AG09309 (cell line): Measurements from ENCODE around the gene PCBP3.
"Not testable (repeated sequence)": the region's sequence is repeated elsewhere in the genome, so short reads cannot be mapped to it uniquely, and the experiment has no call there.

Experiments used
- DNase-seq: peaks from one replicate; pipeline ENCODE4 v3.0.0-alpha.2; 2010; ENCODE audit warnings: low read depth
- H3K4me3 ChIP-seq: 2 replicates; pipeline ENCODE4 v1.5.1; 2011; ENCODE audit warnings: mild to moderate bottlenecking, low read depth, low read length, moderate library complexity; ENCODE audit not compliant: control insufficient read depth
- TF ChIP-seq, protein P1 (sequence below): IDR thresholded peaks from 2 replicates; pipeline ENCODE4 v1.5.1; 2011; ENCODE audit warnings: mild to moderate bottlenecking, low read depth, low read length, inconsistent platforms; ENCODE audit not compliant: insufficient read depth, control insufficient read depth; ENCODE audit errors: missing control alignments

Gene PCBP3

DNA sequence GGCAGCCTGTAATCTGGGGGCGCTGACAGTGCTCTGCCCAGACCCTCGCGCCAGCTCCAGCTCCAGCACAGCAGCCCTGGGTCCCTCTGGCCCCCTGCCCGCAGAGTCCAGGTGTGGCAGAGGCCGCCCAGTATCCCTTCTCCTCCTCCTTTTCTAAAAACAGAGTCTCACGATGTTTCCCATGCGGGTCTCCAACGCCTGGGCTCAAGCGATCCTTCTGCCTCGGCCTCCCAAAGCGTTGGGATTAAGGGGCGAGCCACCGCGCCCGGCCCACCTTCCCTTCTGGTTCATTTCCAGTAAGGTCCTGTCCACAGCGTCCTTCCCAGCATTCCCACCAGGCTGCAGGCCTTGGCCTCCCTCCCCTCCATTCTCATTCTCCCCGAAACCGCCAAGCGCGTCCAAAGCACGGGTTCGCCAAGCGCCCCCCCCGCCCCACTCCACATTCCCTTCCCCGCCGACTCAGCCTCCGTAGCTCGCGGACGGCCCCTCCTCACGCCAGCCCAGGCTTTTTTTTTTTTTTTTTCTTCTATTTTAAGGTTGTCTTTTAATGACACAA is 2.0 kb upstream of the PCBP3 start:
- DNase-seq: no peak
- H3K4me3 ChIP-seq: no peak overlapping the region
- TF ChIP-seq, protein P1, sequence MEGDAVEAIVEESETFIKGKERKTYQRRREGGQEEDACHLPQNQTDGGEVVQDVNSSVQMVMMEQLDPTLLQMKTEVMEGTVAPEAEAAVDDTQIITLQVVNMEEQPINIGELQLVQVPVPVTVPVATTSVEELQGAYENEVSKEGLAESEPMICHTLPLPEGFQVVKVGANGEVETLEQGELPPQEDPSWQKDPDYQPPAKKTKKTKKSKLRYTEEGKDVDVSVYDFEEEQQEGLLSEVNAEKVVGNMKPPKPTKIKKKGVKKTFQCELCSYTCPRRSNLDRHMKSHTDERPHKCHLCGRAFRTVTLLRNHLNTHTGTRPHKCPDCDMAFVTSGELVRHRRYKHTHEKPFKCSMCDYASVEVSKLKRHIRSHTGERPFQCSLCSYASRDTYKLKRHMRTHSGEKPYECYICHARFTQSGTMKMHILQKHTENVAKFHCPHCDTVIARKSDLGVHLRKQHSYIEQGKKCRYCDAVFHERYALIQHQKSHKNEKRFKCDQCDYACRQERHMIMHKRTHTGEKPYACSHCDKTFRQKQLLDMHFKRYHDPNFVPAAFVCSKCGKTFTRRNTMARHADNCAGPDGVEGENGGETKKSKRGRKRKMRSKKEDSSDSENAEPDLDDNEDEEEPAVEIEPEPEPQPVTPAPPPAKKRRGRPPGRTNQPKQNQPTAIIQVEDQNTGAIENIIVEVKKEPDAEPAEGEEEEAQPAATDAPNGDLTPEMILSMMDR: no peak

DNA sequence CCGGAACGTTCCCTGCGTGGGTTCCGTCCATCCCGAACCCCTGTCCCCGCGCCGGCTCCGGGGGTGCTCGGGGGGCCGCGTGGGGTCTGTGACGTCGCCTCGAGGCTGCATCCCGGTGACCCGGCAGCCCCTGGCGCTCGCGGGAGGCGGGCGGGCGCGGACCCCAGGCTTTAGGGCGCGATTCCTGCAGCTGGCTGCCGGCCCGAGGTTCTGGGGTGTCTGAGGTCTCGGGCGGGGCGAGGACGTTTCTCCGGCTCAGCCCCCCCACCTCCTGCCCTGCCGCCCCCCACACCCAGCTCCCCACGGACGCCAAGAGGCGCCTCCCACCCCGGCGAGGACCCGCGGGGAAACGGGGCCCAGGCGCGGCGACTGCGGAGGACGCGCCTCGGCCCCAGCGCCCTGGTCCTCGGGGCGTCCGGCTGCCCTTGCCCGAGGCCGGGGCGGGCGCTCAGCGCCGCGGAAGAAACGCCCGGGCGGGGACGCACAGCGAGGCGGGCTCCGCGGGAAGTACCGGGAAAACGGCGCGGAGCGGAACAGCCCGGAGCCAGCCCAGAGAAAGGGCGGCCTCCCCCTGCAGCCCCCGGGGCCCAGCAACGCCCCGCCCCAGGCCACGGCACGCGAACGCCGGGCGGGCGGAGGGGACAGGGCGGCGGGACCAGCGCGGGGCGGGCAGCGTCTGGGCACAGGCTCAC is 1.3 kb upstream of the PCBP3 start:
- no peak overlapping the region for H3K4me3 ChIP-seq
- DNase-seq: no peak
- TF ChIP-seq, protein P1: no peak

- DNase-seq: no peak
- peak overlapping the region; percentile 33 for H3K4me3 ChIP-seq
- TF ChIP-seq, protein P1: no peak
These were observed 749 bp downstream of the PCBP3 start for GRCh38 chr21:45644041-45644906.

DNA sequence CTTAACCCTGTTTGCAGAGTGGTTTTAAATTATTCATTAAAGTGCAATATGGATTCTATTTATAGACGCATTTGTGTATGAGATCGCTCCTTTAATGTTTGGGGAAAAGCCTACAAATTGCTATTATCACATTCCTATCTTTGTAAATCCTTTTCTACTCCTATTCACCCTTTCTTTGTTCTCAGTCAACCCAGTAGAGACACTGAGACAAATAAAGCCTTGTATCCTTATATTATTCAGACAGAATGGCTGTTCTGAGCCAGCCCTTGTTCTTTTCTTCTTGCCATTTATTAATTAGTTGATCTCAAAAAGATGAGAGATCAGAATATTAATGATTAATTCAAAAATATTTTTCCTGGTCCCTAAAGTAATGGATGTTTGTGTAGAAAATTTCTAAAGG is 8.4 kb downstream of the PCBP3 start:
- DNase-seq: no peak
- TF ChIP-seq, protein P1: no peak
- H3K4me3 ChIP-seq: no peak overlapping the region

GRCh38 chr21:45655124-45655523 is 11.6 kb downstream of the PCBP3 start:
- TF ChIP-seq, protein P1: no peak
- DNase-seq: peak; percentile 37
- no peak overlapping the region for H3K4me3 ChIP-seq

- DNase-seq, H3K4me3 ChIP-seq: not testable (repeated sequence)
These were observed 12.6 kb downstream of the PCBP3 start for GRCh38 chr21:45656114-45656513.

- DNase-seq, H3K4me3 ChIP-seq: not testable (repeated sequence)
These were observed 18.5 kb downstream of the PCBP3 start for GRCh38 chr21:45661913-45662622.

DNA sequence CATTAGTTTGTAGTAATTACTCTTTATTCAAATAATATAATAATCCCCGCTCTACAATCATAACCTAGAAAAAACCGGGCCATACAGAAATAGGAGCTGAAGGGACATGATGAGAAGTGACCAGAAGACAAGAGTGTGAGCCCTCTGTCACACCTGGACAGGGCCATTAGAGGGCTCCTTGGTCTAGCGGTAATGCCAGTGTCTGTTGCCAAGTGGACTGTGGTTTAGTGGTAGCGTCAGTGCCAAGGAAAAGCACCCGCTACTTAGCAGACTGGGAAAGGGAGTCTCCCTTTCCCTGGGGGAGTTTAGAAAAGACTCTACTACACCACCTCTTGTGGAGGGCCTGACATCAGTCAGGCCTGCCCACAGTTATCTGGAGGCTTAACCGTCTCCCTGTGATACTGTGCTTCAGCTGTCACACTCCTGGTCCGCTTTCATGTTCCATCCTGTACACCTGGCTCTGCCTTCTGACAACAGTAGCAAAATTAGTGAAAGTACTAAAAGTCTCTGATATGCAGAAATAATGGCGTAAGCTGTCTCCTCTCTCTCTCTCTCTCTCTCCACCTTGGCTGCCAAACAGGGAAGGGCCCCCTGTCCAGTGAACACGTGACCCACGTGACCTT is 19.2 kb downstream of the PCBP3 start:
- H3K4me3 ChIP-seq, DNase-seq: not testable (repeated sequence)
